SK-N-SH (cell line): ENCODE data around the gene SIL1. TPM values are rescaled to one million over a fixed set of nuclear protein-coding genes. Genes with fewer than 3 reads are reported as not detected.

Experiments used
- CTCF ChIA-PET: fragments of 300-600, 350-600 bp; formaldehyde crosslinking; extraction: SDS; loops from one replicate; lab custom pipeline; 2021; lab: Yijun Ruan, JAX
- POLR2A ChIA-PET: fragments of 350-600 bp; sonication (Branson Sonifier 250); formaldehyde crosslinking; extraction: SDS; loops from one replicate; lab custom pipeline; 2020; ENCODE audit warnings: antibody characterized with exemption, inconsistent platforms; lab: Yijun Ruan, JAX
- DNase-seq: peaks from one replicate; pipeline ENCODE4 v3.0.0; 2012
- H2AFZ ChIP-seq: fragments of 200-600 bp; sonication (generic); 2 replicates; pipeline ENCODE4 v1.8.1; 2016; ENCODE audit warnings: antibody characterized with exemption, mild to moderate bottlenecking, low read depth
- H3F3A ChIP-seq: fragments of 200-600 bp; sonication (generic); replicated peaks from 2 replicates; pipeline ENCODE3; 2016; ENCODE audit warnings: antibody characterized with exemption, mild to moderate bottlenecking; ENCODE audit not compliant: insufficient read depth
- H3K27ac ChIP-seq, 2 experiments: fragments of 200-500 bp in 1 of 2; fragments of 200-600 bp in 1 of 2; sonication (Bioruptor generic) in 1 of 2; sonication (generic), shearing (Covaris generic) in 1 of 2; 2 replicates each; pipeline versions ENCODE4 v1.5.1 to v1.6.1; 2014 to 2016; ENCODE audit warnings: low read depth in 2 of 2, inconsistent platforms in 1 of 2, low read length in 1 of 2, mild to moderate bottlenecking in 1 of 2, mixed read lengths in 1 of 2
- H3K27me3 ChIP-seq: fragments of 200-600 bp; sonication (generic), shearing (Covaris generic); 2 replicates; pipeline ENCODE4 v1.6.1; 2016; ENCODE audit warnings: mixed run types; ENCODE audit not compliant: insufficient read depth
- H3K36me3 ChIP-seq, 2 experiments: fragments of 200-500 bp in 1 of 2; fragments of 200-600 bp in 1 of 2; sonication (Bioruptor generic) in 1 of 2; sonication (generic) in 1 of 2; replicated peaks in 1 of 2; 2 replicates each; pipeline versions ENCODE3 to v1.5.1; 2014 to 2016; ENCODE audit warnings: low read length in 1 of 2, mild to moderate bottlenecking in 1 of 2; ENCODE audit not compliant: insufficient read depth in 2 of 2, control insufficient read depth in 1 of 2
- H3K4me1 ChIP-seq, 2 experiments: fragments of 200-500 bp in 1 of 2; fragments of 200-600 bp in 1 of 2; sonication (Bioruptor generic) in 1 of 2; sonication (generic), shearing (Covaris generic) in 1 of 2; 2 replicates each; pipeline versions ENCODE4 v1.5.1 to v1.6.1; 2014 to 2016; ENCODE audit warnings: low read depth in 1 of 2, low read length in 1 of 2, mixed run types in 1 of 2; ENCODE audit not compliant: insufficient read depth in 2 of 2, control insufficient read depth in 1 of 2
- H3K4me2 ChIP-seq: fragments of 200-600 bp; sonication (generic), shearing (Covaris generic); 2 replicates; pipeline ENCODE4 v1.6.1; 2017; ENCODE audit warnings: mixed run types
- H3K4me3 ChIP-seq, 2 experiments: fragments of 200-500 bp in 1 of 2; fragments of 200-600 bp in 1 of 2; sonication (Bioruptor generic) in 1 of 2; sonication (generic), shearing (Covaris generic) in 1 of 2; 2 replicates each; pipeline versions ENCODE4 v1.5.1 to v1.8.1; 2014 to 2016; ENCODE audit warnings: low read depth in 2 of 2, inconsistent platforms in 1 of 2, low read length in 1 of 2, mild to moderate bottlenecking in 1 of 2, mixed read lengths in 1 of 2, moderate library complexity in 1 of 2
- H3K79me2 ChIP-seq: fragments of 200-600 bp; sonication (generic); 2 replicates; pipeline ENCODE4 v1.8.1; 2017; ENCODE audit warnings: mild to moderate bottlenecking; ENCODE audit not compliant: insufficient read depth
- H3K9ac ChIP-seq: fragments of 200-600 bp; sonication (generic); 2 replicates; pipeline ENCODE4 v1.6.1; 2017; ENCODE audit warnings: mixed run types
- H3K9me2 ChIP-seq: fragments of 200-600 bp; sonication (generic); 2 replicates; pipeline ENCODE4 v1.6.1; 2017; ENCODE audit warnings: mixed run types
- H3K9me3 ChIP-seq: fragments of 200-600 bp; sonication (generic); 2 replicates; pipeline ENCODE4 v1.6.1; 2017; ENCODE audit warnings: mixed run types, mild to moderate bottlenecking, moderate library complexity
- H4K20me1 ChIP-seq: fragments of 200-600 bp; sonication (generic); 2 replicates; pipeline ENCODE4 v1.6.1; 2017; ENCODE audit warnings: mild to moderate bottlenecking, mixed run types; ENCODE audit not compliant: insufficient read depth
- ELF1 ChIP-seq: IDR thresholded peaks from 2 replicates; pipeline ENCODE4 v1.4.0; 2012
- FOXJ3 ChIP-seq: sonication (generic); formaldehyde crosslinking; IDR thresholded peaks from 2 replicates; pipeline ENCODE4 v1.5.1; 2020; ENCODE audit warnings: mild to moderate bottlenecking, missing genetic modification reagents
- FOXM1 ChIP-seq: IDR thresholded peaks from 2 replicates; pipeline ENCODE4 v1.4.0; 2012; ENCODE audit warnings: low read depth, mild to moderate bottlenecking
- GABPA ChIP-seq: IDR thresholded peaks from 2 replicates; pipeline ENCODE4 v1.4.0; 2012; ENCODE audit warnings: low read depth, mild to moderate bottlenecking
- GATA2 ChIP-seq: sonication (generic); formaldehyde crosslinking; IDR thresholded peaks from 2 replicates; pipeline ENCODE4 v1.5.0; 2020; ENCODE audit warnings: mild to moderate bottlenecking, missing genetic modification reagents
- JUND ChIP-seq: IDR thresholded peaks from 2 replicates; pipeline ENCODE4 v1.4.0; 2012
- MXI1 ChIP-seq: IDR thresholded peaks from 2 replicates; pipeline ENCODE4 v1.6.1; 2012; ENCODE audit warnings: mild to moderate bottlenecking, low read depth, low read length, improper control_type of control experiment
- NFIC ChIP-seq: IDR thresholded peaks from 2 replicates; pipeline ENCODE4 v1.4.0; 2012; ENCODE audit warnings: borderline replicate concordance
- POLR2AphosphoS5 ChIP-seq: IDR thresholded peaks from 2 replicates; pipeline ENCODE4 v1.6.1; 2012; ENCODE audit warnings: low read depth, low read length
- RAD21 ChIP-seq: IDR thresholded peaks from 2 replicates; pipeline ENCODE4 v1.6.1; 2012; ENCODE audit warnings: mild to moderate bottlenecking, low read length
- RFX5 ChIP-seq: IDR thresholded peaks from 2 replicates; pipeline ENCODE4 v1.6.1; 2012; ENCODE audit warnings: mild to moderate bottlenecking, improper control_type of control experiment, low read length
- RXRA ChIP-seq: IDR thresholded peaks from 2 replicates; pipeline ENCODE4 v1.4.0; 2012; ENCODE audit warnings: low read depth, mild to moderate bottlenecking, borderline replicate concordance
- SIN3A ChIP-seq: IDR thresholded peaks from 2 replicates; pipeline ENCODE4 v1.6.1; 2012; ENCODE audit warnings: low read depth, mild to moderate bottlenecking, low read length, moderate library complexity, borderline replicate concordance
- TAF1 ChIP-seq: IDR thresholded peaks from 2 replicates; pipeline ENCODE4 v1.6.1; 2012; ENCODE audit warnings: low read depth, mild to moderate bottlenecking, low read length, moderate library complexity, borderline replicate concordance
- TEAD4 ChIP-seq: IDR thresholded peaks from 2 replicates; pipeline ENCODE4 v1.4.0; 2012; ENCODE audit warnings: mild to moderate bottlenecking, borderline replicate concordance; ENCODE audit not compliant: insufficient read depth
- WGBS: methylation state at CpG from one replicate; pipeline ENCODE4 v1.1.6; 2017; ENCODE audit warnings: low lambda C conversion rate; 5-methylcytosine and 5-hydroxymethylcytosine counted together
- polyA plus RNA-seq, 3 experiments: library from polyadenylated mRNA; depleted of rRNA; stranded (reverse); fragments of >200 nt; gene quantifications; 2 replicates each; pipeline ENCODE4 v1.2.3, GENCODE V29; 2012
- TF ChIP-seq, protein P1 (sequence below): IDR thresholded peaks from 2 replicates; pipeline ENCODE4 v1.4.0; 2012; ENCODE audit warnings: low read depth, borderline replicate concordance
- TF ChIP-seq, protein P2 (sequence below): fragments of 150-350 bp; IDR thresholded peaks from 2 replicates; pipeline ENCODE4 v1.6.1; 2017; ENCODE audit warnings: antibody characterized with exemption, low read length, low read depth, borderline replicate concordance
- TF ChIP-seq, protein P3 (sequence below): IDR thresholded peaks from 2 replicates; pipeline ENCODE4 v1.4.0; 2012; ENCODE audit warnings: low read depth
- TF ChIP-seq, protein P4 (sequence below): IDR thresholded peaks from 2 replicates; pipeline ENCODE4 v1.6.1; 2012; ENCODE audit warnings: mild to moderate bottlenecking, low read depth, low read length, moderate library complexity

Gene SIL1
- polyA plus RNA-seq, 1 of the 3 experiments (the other 2 are of a cell fraction): 25.9 TPM

DNA sequence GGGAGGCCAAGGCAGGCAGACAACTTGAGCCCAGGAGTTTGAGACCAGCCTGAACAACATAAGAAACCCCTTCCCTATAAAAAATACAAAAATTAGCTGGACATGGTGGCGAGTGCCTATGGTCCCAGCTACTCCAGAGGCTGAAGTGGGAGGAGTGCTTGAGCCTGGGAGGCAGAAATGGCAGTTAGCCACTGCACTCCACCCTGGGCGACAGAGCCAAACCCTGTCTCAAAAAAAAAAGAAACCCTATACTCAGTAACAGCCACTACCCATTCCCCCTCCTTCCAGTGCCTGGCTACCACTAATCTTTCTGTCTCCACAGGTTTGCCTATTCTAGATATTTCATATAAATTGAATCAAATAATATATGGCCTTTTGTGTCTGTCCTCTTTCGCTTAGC lies 14.3 kb upstream of the SIL1 start:
- H3K79me2 ChIP-seq: no peaks in the 10 kb centered on the region
- WGBS: 73% methylated on average over 2 of the region's 3 CpGs
- TF ChIP-seq RAD21 (no peak), POLR2AphosphoS5 (no peak), SIN3A (no peak)
- ChIA-PET CTCF (no interaction called here), POLR2A (no interaction called here)
- no peak for DNase-seq
- H3F3A ChIP-seq: no peaks in the 10 kb centered on the region
- no peak overlapping the region for H2AFZ ChIP-seq
- no peaks in the 10 kb centered on the region for H3K9me2 ChIP-seq
- no peaks in the 10 kb centered on the region for H3K9me3 ChIP-seq
- no peaks in the 10 kb centered on the region for H3K27me3 ChIP-seq
- no peak overlapping the region for H3K4me2 ChIP-seq
- no peak overlapping the region for H3K27ac ChIP-seq
- no peaks in the 10 kb centered on the region for H3K36me3 ChIP-seq
- H4K20me1 ChIP-seq: no peaks in the 10 kb centered on the region
- no peak overlapping the region for H3K9ac ChIP-seq
- no peak overlapping the region for H3K4me3 ChIP-seq
- H3K4me1 ChIP-seq: no peaks in the 10 kb centered on the region; a peak in 1 of 4 replicates

DNA sequence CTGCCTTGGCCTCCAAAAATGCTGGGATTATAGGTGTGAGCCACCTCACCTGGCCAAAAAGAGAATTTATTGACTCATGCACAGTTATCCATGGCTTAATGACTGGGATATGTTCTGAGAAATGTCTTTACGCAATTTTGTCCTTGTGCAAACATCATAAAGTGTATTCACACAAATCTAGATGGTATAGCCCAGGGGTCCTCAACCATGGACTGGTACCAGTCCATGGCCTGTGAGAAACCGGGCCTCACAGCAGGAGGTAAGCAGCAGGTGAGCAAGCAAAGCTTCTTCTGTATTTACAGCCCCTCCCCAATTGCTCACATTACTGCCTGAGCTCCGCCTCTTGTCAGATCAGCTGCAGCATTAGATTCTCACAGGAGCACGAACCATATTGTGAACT lies 12.4 kb upstream of the SIL1 start:
- H3K27me3 ChIP-seq: no peaks in the 10 kb centered on the region

More for the DNA sequence above, 12.4 kb upstream of the SIL1 start:
- Histone ChIP-seq H3K9ac (no peak overlapping the region), H3K27ac (no peak overlapping the region), H3K4me3 (no peak overlapping the region), H3K9me3 (no peaks in the 10 kb centered on the region), H2AFZ (no peak overlapping the region), H3K4me1 (no peaks in the 10 kb centered on the region; a peak in 1 of 4 replicates), H3K79me2 (no peaks in the 10 kb centered on the region), H4K20me1 (no peaks in the 10 kb centered on the region), H3K4me2 (no peak overlapping the region), H3K9me2 (no peaks in the 10 kb centered on the region), H3F3A (no peaks in the 10 kb centered on the region), H3K36me3 (no peaks in the 10 kb centered on the region)
- POLR2A ChIA-PET: no interaction called here
- CTCF ChIA-PET: interaction anchor here (1.2 kb wide), 1 partner anchor 19 kb away, joined by 3 read pairs; no protein-coding TSS in a partner anchor
- TF ChIP-seq, protein P1, sequence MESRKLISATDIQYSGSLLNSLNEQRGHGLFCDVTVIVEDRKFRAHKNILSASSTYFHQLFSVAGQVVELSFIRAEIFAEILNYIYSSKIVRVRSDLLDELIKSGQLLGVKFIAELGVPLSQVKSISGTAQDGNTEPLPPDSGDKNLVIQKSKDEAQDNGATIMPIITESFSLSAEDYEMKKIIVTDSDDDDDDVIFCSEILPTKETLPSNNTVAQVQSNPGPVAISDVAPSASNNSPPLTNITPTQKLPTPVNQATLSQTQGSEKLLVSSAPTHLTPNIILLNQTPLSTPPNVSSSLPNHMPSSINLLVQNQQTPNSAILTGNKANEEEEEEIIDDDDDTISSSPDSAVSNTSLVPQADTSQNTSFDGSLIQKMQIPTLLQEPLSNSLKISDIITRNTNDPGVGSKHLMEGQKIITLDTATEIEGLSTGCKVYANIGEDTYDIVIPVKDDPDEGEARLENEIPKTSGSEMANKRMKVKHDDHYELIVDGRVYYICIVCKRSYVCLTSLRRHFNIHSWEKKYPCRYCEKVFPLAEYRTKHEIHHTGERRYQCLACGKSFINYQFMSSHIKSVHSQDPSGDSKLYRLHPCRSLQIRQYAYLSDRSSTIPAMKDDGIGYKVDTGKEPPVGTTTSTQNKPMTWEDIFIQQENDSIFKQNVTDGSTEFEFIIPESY: no peak
- TF ChIP-seq RAD21: no peak
- TF ChIP-seq RFX5: no peak
- TF ChIP-seq TAF1: no peak
- no peak for TF ChIP-seq NFIC
- TF ChIP-seq RXRA: no peak
- no peak for TF ChIP-seq POLR2AphosphoS5
- TF ChIP-seq, protein P2, sequence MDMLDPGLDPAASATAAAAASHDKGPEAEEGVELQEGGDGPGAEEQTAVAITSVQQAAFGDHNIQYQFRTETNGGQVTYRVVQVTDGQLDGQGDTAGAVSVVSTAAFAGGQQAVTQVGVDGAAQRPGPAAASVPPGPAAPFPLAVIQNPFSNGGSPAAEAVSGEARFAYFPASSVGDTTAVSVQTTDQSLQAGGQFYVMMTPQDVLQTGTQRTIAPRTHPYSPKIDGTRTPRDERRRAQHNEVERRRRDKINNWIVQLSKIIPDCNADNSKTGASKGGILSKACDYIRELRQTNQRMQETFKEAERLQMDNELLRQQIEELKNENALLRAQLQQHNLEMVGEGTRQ: no peak
- TF ChIP-seq MXI1: no peak
- TF ChIP-seq FOXJ3 (CRISPR knock-in tag): no peak
- TF ChIP-seq TEAD4: no peak
- TF ChIP-seq FOXM1: no peak
- no peak for TF ChIP-seq ELF1
- TF ChIP-seq JUND: no peak
- no peak for TF ChIP-seq GATA2 (CRISPR knock-in tag)
- no peak for TF ChIP-seq GABPA
- TF ChIP-seq, protein P3, sequence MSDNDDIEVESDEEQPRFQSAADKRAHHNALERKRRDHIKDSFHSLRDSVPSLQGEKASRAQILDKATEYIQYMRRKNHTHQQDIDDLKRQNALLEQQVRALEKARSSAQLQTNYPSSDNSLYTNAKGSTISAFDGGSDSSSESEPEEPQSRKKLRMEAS: no peak
- TF ChIP-seq SIN3A: no peak
- TF ChIP-seq, protein P4, sequence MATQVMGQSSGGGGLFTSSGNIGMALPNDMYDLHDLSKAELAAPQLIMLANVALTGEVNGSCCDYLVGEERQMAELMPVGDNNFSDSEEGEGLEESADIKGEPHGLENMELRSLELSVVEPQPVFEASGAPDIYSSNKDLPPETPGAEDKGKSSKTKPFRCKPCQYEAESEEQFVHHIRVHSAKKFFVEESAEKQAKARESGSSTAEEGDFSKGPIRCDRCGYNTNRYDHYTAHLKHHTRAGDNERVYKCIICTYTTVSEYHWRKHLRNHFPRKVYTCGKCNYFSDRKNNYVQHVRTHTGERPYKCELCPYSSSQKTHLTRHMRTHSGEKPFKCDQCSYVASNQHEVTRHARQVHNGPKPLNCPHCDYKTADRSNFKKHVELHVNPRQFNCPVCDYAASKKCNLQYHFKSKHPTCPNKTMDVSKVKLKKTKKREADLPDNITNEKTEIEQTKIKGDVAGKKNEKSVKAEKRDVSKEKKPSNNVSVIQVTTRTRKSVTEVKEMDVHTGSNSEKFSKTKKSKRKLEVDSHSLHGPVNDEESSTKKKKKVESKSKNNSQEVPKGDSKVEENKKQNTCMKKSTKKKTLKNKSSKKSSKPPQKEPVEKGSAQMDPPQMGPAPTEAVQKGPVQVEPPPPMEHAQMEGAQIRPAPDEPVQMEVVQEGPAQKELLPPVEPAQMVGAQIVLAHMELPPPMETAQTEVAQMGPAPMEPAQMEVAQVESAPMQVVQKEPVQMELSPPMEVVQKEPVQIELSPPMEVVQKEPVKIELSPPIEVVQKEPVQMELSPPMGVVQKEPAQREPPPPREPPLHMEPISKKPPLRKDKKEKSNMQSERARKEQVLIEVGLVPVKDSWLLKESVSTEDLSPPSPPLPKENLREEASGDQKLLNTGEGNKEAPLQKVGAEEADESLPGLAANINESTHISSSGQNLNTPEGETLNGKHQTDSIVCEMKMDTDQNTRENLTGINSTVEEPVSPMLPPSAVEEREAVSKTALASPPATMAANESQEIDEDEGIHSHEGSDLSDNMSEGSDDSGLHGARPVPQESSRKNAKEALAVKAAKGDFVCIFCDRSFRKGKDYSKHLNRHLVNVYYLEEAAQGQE: no peak
- DNase-seq: no peak
- 71% methylated on average over 3 of the region's 4 CpGs for WGBS
